CD4-positive, CD25-positive, alpha-beta regulatory T cell (primary cell): Measurements from ENCODE around the gene ELOVL6. TPM values are rescaled to one million over a fixed set of nuclear protein-coding genes. Genes with fewer than 3 reads are reported as not detected.

Experiments used
- ATAC-seq, 2 donors: fragments of 150-1000 bp; cut with Tn5 transposase; one replicate each; pipeline ENCODE4 v1.10.0; 2021; ENCODE audit warnings: low read depth in 2 of 2, moderate number of reproducible peaks in 2 of 2, moderate library complexity in 1 of 2
- DNase-seq, 3 donors: peaks; one replicate each; pipeline versions ENCODE4 v3.0.0 to v3.0.0-alpha.2; 2012 to 2022; ENCODE audit warnings: mixed read lengths in 1 of 3
- H3K27ac ChIP-seq: one replicate; pipeline ENCODE4 v1.7.0; 2013; ENCODE audit warnings: mild to moderate bottlenecking, low read length; ENCODE audit not compliant: insufficient read depth, poor library complexity, severe bottlenecking
- H3K27me3 ChIP-seq: one replicate; pipeline ENCODE4 v1.7.0; 2013; ENCODE audit warnings: low read length; ENCODE audit not compliant: control insufficient read depth, insufficient read depth
- H3K36me3 ChIP-seq: one replicate; pipeline ENCODE4 v1.7.0; 2013; ENCODE audit warnings: mild to moderate bottlenecking, low read length, moderate library complexity; ENCODE audit not compliant: control insufficient read depth, insufficient read depth
- H3K4me1 ChIP-seq: 2 replicates; pipeline ENCODE4 v1.7.0; 2013; ENCODE audit warnings: mild to moderate bottlenecking, low read length; ENCODE audit not compliant: insufficient read depth, control insufficient read depth, poor library complexity, severe bottlenecking
- H3K4me3 ChIP-seq: one replicate; pipeline ENCODE4 v1.7.0; 2013; ENCODE audit warnings: low read depth, mild to moderate bottlenecking, low read length, moderate library complexity
- H3K9me3 ChIP-seq, 2 experiments: 1 replicate in 1 of 2; 2 replicates in 1 of 2; pipeline ENCODE4 v1.7.0; 2013; ENCODE audit warnings: low read length in 2 of 2, mild to moderate bottlenecking in 1 of 2, moderate library complexity in 1 of 2; ENCODE audit not compliant: control insufficient read depth in 2 of 2
- H3K27ac Mint-ChIP-seq, 3 donors: one replicate each; pipeline ENCODE4 v1.8.0; 2020 to 2022; ENCODE audit warnings: mild to moderate bottlenecking in 3 of 3, mixed read lengths in 3 of 3, moderate library complexity in 2 of 3
- H3K27me3 Mint-ChIP-seq: one replicate; pipeline ENCODE4 v1.8.0; 2022; ENCODE audit warnings: mild to moderate bottlenecking, mixed read lengths
- H3K36me3 Mint-ChIP-seq: one replicate; pipeline ENCODE4 v1.8.0; 2020; ENCODE audit warnings: mixed read lengths
- H3K4me1 Mint-ChIP-seq, 4 donors: one replicate each; pipeline ENCODE4 v1.8.0; 2020 to 2022; ENCODE audit warnings: mixed read lengths in 4 of 4, mild to moderate bottlenecking in 1 of 4
- H3K4me3 Mint-ChIP-seq, 4 donors: one replicate each; pipeline ENCODE4 v1.8.0; 2020 to 2022; ENCODE audit warnings: mild to moderate bottlenecking in 4 of 4, mixed read lengths in 4 of 4, moderate library complexity in 3 of 4
- H3K9me3 Mint-ChIP-seq, 7 donors: one replicate each; pipeline ENCODE4 v1.8.0; 2020 to 2022; ENCODE audit warnings: mixed read lengths in 7 of 7, mild to moderate bottlenecking in 3 of 7, moderate library complexity in 2 of 7
- polyA plus RNA-seq, 4 donors: library from polyadenylated mRNA; unstranded; fragments of 300-500 nt; fragmentation: Illumina TruSeq; gene quantifications; one replicate each; pipeline ENCODE4 v1.2.3, GENCODE V29; 2021
- total RNA-seq: library from RNA; stranded (reverse); gene quantifications from one replicate; pipeline ENCODE4 v1.2.3, GENCODE V29; 2022

The ELOVL6 gene
- total and polyA plus RNA-seq, 5 donors from 2014 or later = 0.03 to 1.0 (median 0.39) TPM; not detected in 1

- Mint-ChIP-seq H3K27me3 (peaks cover 7% of the 10 kb centered on the region), H3K9me3 (no peaks in the 10 kb centered on the region), H3K4me1 (peaks cover 0 to 2% (median 0%) of the 10 kb centered on the region in 4 donors), H3K27ac (no peak overlapping the region), H3K36me3 (no peaks in the 10 kb centered on the region), H3K4me3 (no peak overlapping the region)
- no peak overlapping the region for H3K4me3 ChIP-seq
- no peak for DNase-seq
- no peak overlapping the region for H3K27ac ChIP-seq
- H3K36me3 ChIP-seq = no peaks in the 10 kb centered on the region
- no peaks in the 10 kb centered on the region for H3K4me1 ChIP-seq
- no peaks in the 10 kb centered on the region for H3K27me3 ChIP-seq
- no peaks in the 10 kb centered on the region for H3K9me3 ChIP-seq
- no peak for ATAC-seq
These were observed 58.6 kb downstream of the ELOVL6 start for GRCh38 chr4:110139815-110140214.

DNA sequence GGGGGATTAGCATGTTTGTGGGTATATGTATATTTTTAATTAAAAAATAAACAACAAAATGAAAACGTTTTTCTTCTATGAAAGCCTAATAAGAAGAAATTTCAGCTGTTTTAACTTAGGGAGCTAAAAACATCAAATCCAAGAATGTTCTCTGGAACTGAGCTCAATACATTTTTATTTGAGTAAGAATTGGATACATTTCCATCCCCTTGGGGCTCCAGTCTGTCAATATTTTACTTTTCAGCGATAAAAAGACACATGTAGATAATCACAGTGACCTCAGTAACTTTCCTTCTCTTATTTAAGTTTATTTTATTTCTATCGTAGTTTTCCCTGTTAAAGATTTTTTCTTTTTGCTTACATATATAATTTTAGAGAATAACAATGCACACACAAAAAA, 59.3 kb downstream of the ELOVL6 start:
- Mint-ChIP-seq H3K4me1 (peaks cover 0 to 2% (median 0%) of the 10 kb centered on the region in 4 donors), H3K4me3 (no peak overlapping the region), H3K27ac (no peak overlapping the region), H3K27me3 (peaks cover 7% of the 10 kb centered on the region), H3K36me3 (no peaks in the 10 kb centered on the region), H3K9me3 (no peaks in the 10 kb centered on the region)
- Histone ChIP-seq H3K4me3 (no peak overlapping the region), H3K27me3 (no peaks in the 10 kb centered on the region), H3K4me1 (no peaks in the 10 kb centered on the region), H3K36me3 (no peaks in the 10 kb centered on the region), H3K9me3 (no peaks in the 10 kb centered on the region), H3K27ac (no peak overlapping the region)
- no peak for ATAC-seq
- DNase-seq = no peak

DNA sequence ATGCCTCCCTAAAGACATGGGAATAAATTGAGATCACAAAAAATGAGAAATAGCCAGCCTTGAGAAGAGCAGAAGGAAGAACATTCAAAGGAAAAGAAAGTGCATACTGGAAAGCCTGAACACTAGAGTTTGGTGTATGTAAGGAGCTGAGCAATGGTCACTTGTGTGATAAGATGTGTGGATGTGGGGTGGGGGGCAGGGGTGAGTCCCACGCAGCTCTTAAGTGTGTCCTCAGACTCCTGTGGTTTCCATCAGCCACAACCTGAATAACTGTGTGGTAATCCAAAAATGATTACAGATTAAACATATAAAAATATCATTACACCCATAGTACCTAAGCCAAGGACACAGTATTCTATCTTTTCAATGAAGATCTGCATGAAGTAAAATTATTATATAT, 59.9 kb downstream of the ELOVL6 start:
- ATAC-seq = no peak
- Mint-ChIP-seq H3K4me3 (no peak overlapping the region), H3K27ac (no peak overlapping the region), H3K4me1 (peaks cover 0 to 2% (median 0%) of the 10 kb centered on the region in 4 donors), H3K9me3 (no peaks in the 10 kb centered on the region), H3K36me3 (no peaks in the 10 kb centered on the region), H3K27me3 (peaks cover 4% of the 10 kb centered on the region)
- Histone ChIP-seq H3K36me3 (no peaks in the 10 kb centered on the region), H3K4me1 (no peaks in the 10 kb centered on the region), H3K9me3 (no peaks in the 10 kb centered on the region), H3K4me3 (no peak overlapping the region), H3K27me3 (no peaks in the 10 kb centered on the region), H3K27ac (no peak overlapping the region)
- no peak for DNase-seq

GRCh38 chr4:110137829-110138228, 60.6 kb downstream of the ELOVL6 start:
- no peak for ATAC-seq
- Mint-ChIP-seq H3K36me3 (no peaks in the 10 kb centered on the region), H3K4me1 (peaks cover 0 to 2% (median 0%) of the 10 kb centered on the region in 4 donors), H3K27ac (no peak overlapping the region), H3K9me3 (no peaks in the 10 kb centered on the region), H3K27me3 (peaks cover 4% of the 10 kb centered on the region), H3K4me3 (no peak overlapping the region)
- Histone ChIP-seq H3K4me3 (no peak overlapping the region), H3K27ac (no peak overlapping the region), H3K36me3 (no peaks in the 10 kb centered on the region), H3K4me1 (no peaks in the 10 kb centered on the region), H3K27me3 (no peaks in the 10 kb centered on the region), H3K9me3 (no peaks in the 10 kb centered on the region)
- DNase-seq = no peak

- Histone ChIP-seq H3K27me3 (no peaks in the 10 kb centered on the region), H3K36me3 (no peaks in the 10 kb centered on the region), H3K4me3 (no peak overlapping the region), H3K9me3 (no peaks in the 10 kb centered on the region), H3K27ac (no peak overlapping the region), H3K4me1 (no peaks in the 10 kb centered on the region)
- H3K9me3 Mint-ChIP-seq = no peaks in the 10 kb centered on the region
- H3K27me3 Mint-ChIP-seq = peaks cover 4% of the 10 kb centered on the region
- H3K27ac Mint-ChIP-seq = no peak overlapping the region
- no peaks in the 10 kb centered on the region for H3K36me3 Mint-ChIP-seq
- no peaks in the 10 kb centered on the region for H3K4me1 Mint-ChIP-seq
- no peak for ATAC-seq
- no peak for DNase-seq
- no peak overlapping the region for H3K4me3 Mint-ChIP-seq
These were observed 62.9 kb downstream of the ELOVL6 start for GRCh38 chr4:110135523-110135922.

DNA sequence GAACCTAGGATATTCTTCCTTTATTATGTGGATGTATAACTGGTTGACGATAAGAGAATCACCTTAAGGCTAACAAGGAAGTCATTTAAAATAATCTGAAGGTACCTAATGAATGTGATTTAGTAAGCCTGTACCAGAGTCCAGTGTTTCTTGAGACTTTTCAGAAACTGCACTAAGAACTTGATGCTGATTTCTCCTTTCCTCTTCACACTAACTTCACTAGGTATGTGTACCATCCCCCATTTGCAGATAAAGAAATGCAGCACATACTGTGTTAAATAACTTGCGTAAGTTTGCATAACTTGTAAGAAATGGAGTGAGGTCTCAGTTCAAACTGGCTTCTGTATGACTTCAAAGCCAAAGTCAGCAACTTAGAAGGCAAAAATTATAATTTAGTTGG, 63.3 kb downstream of the ELOVL6 start:
- Mint-ChIP-seq H3K4me3 (no peak overlapping the region), H3K36me3 (no peaks in the 10 kb centered on the region), H3K27ac (no peak overlapping the region), H3K27me3 (peaks cover 4% of the 10 kb centered on the region), H3K9me3 (no peaks in the 10 kb centered on the region), H3K4me1 (no peaks in the 10 kb centered on the region)
- H3K36me3 ChIP-seq = no peaks in the 10 kb centered on the region
- H3K4me3 ChIP-seq = no peak overlapping the region
- no peak overlapping the region for H3K27ac ChIP-seq
- H3K27me3 ChIP-seq = no peaks in the 10 kb centered on the region
- ATAC-seq (no peak), DNase-seq (no peak)
- H3K4me1 ChIP-seq = no peaks in the 10 kb centered on the region
- H3K9me3 ChIP-seq = no peaks in the 10 kb centered on the region

DNA sequence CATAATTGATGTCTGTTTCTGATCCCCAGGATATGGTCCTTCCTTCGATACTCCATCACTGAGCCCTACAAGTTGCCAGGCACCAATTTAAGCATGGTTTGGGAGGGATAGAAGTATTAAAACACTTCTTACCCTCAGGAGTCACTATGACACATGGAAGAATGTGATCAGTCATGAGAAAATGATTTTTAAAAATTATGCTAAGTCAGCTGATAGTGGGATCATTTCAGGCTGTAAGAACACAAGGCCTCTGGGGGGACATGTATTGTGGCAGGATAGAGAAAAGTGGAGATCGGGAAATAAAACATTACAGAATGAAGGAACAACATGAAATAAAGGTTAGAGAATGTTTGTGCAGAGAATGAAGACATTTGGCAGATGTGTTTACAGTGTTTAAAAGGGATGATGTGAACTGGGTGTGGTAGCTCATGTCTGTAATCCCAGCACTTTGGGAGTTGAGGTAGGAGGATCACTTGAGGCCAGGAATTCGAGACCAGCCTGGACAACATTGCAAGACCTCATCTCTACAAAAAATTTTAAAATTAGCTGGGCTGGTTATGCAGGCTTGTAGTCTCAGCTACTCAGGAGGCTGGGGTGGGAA, 64.0 kb downstream of the ELOVL6 start:
- no peak for ATAC-seq

More for the DNA sequence above, 64.0 kb downstream of the ELOVL6 start:
- no peak overlapping the region for H3K4me3 Mint-ChIP-seq
- Histone ChIP-seq H3K36me3 (no peaks in the 10 kb centered on the region), H3K27ac (no peak overlapping the region), H3K4me1 (no peaks in the 10 kb centered on the region), H3K4me3 (no peak overlapping the region), H3K27me3 (no peaks in the 10 kb centered on the region), H3K9me3 (no peaks in the 10 kb centered on the region)
- H3K27ac Mint-ChIP-seq = no peak overlapping the region
- H3K4me1 Mint-ChIP-seq = no peaks in the 10 kb centered on the region
- H3K36me3 Mint-ChIP-seq = no peaks in the 10 kb centered on the region
- peaks cover 4% of the 10 kb centered on the region for H3K27me3 Mint-ChIP-seq
- no peak for DNase-seq
- no peaks in the 10 kb centered on the region for H3K9me3 Mint-ChIP-seq
